GM19324 (cell line): ENCODE measurements around the gene KIAA1671.
"Not testable (repeated sequence)": the region's sequence is repeated elsewhere in the genome, so short reads cannot be mapped to it uniquely, and the experiment has no call there.

ENCODE experiments used
- ATAC-seq: cut with Tn5 transposase; IDR thresholded peaks from one replicate; pipeline ENCODE4 v1.9.1; 2021; ENCODE audit warnings: mild to moderate bottlenecking, moderate library complexity; ENCODE audit not compliant: unreplicated experiment, low FRiP score

KIAA1671 gene

DNA sequence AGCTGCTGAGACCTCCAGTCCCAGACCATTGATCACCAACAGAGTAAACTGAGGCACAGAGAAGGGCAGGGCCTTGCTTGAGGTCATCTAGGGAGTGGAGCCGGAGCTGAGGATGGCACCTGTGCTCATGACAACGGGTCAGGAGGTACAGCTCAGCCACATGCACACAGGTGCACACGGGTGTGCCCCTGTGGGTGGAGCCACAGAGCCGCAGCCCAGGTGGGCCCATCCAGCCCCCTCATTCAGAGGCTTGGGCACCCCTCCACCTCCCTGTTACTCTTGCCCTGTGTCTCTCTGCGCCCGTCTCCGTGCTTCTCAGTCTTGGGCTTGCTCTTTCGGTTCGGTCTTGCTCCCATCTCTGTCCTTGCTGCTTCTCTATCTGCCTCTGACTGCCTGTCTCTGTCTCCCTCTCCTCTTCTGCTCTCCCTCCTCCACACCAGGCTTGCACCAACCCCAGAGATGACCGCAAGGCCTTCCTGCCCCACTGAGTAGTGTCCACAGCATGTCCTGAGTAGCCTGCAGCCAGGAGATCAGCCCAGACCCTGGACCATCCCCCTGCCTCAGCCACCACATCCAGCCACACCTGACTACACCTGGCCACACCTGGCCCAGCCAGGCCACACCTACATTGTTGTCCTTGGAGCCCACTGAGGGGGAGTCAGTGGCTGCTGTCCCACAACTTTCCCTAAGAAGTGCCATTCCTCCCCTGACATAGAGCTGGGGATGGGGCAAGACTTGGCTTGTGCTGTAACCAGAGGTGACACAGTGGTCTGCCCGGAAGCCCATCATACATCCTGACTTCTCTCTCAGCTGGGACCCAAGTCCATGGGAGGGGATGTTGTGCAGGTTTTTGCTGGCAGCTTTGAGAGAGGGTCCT, 207.8 kb downstream of the KIAA1671 start:
- ATAC-seq: no peak

DNA sequence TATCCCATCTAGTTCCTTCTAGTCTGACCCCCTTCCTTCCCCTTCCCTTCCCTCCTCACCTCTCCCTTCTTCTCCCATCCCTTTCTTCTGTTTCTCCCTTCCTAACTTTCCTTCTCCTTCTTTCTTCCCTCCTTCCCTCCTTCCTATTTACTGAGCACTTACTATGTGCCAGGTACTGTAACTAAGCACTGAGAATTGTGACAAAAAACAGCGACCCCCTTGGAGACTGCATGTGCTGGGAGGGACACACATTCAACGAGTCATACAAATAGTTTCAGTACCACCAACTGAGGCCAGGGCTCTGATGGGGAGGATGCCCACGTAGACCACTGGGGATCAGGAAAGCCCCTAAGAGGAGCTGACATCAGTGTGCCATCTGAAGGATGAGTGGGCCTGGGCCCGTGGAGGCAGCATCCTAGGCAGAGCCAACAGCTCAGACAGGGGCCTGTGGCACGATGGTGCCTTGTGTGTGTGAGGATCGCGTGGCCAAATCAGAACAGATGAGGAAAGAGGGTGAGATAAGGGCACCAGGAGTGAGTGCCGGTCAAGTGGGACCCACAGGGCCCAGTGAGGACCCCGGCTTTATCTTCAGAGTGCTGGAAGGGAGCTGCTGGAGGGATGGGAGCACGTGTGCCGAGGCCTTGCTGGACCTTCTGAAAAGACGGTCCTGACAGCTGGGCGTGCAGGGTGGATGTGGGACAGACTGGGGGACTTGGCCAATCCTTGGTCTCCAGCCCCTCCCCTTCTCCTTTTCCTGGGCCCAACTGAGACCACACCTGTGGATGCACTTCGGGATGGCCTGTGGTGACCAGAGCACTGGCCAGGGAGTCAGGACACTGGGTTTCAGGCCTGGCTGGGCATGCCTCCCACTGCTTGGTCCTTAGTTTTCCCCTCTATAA, 208.8 kb downstream of the KIAA1671 start:
- ATAC-seq: no peak

DNA sequence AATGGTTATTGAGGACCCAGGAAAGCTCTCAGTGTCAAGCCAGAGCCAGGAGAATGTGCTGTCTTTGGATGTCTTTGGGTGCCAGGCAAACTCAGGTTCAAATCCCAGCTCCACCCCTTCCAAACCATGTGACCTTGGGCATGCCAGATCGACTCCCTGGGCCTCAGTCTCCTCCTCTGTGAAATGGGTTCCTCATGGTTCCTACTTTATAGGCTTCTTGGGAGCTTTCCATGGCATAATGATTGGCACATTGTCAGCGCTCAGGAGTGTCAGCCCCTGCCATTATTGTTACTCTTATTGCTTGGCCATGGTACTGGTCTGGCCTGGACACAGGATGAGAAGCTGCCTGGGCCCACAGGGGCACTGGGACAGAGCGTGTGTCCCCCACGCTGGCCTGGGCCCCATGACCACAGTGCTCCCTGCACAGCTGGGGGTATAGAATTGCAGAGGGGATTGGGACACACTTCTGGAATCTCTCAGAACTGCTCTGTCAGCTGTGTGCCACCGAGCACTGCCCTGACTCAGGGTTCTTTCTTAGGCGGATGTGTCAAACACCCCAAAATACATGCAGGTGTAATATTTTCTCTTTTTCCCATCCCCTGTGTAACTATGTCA, 209.5 kb downstream of the KIAA1671 start:
- ATAC-seq: no peak

DNA sequence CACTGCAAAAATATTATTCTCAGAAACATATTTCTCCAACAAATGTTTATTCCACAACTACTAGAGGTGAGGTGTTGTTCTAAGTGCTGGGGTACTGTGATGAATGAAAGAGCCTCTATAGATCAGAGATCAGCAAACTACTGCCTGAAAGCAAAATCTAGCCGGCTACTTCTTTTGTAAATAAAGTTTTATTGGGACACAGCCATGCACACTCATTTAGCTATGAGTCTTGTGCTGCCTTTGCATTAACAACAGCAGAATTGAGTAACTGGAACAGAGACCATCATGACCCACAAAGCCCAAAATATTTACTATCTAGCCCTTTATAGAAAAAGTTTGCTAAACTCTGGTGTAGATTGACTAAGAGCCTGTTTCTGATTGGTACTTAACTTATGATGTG, 210.0 kb downstream of the KIAA1671 start:
- ATAC-seq: no peak

DNA sequence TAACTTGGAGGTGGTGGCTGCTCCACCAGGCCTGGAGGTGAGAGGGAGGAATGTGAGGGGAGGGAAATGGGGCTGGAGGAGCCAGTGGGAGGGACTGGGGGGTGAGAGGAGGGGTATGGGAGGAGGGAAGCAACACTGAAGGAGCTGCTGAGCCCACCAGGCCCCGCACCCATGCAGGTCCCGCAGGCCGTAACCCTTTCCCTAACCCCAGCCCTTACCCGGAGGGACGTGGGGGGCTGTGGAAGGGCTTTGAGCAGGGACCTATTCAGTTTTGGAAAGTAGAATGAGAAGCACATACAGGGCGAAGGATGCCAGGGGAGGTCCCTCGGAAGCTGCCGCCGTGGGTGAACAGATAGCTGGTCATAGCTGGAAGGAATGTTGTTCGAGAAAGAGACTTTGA, 213.3 kb downstream of the KIAA1671 start:
- ATAC-seq: no peak

DNA sequence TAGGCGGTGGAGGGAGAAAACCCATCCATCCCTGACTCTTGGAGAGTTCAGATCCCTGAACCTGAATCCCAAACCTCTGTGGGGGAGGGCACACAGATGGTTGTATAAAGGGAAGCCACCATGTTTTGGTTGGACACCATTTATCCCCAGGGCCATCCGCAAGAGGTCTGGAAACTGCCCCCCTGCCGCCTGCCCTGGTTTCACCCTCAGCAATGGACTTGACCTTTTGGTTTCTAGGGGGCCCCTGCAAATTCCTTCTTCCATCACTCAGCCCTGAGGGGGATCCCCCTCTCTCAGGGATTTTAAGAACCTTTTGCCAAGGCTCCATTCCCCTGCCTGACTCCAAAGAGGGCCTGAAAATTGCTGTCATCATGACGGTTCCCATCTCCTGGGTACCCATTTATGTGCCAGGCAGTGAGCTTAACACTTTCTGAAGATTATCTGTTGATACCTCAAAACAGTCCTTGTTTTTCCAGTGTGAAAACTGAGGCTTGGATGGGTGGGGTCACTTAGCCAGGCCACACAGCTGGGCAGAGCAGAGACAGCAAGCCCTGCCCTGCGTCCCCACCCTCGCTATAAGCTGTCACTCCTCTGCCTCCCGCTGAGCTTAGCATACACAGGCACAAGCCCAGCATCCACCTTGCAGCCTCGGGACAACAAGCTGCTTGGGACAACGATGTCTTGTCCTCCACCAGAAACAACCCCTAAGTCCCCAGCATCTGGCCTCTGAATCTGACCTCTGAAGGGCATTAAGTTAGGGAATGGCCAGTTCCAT, 213.9 kb downstream of the KIAA1671 start:
- no peak for ATAC-seq

DNA sequence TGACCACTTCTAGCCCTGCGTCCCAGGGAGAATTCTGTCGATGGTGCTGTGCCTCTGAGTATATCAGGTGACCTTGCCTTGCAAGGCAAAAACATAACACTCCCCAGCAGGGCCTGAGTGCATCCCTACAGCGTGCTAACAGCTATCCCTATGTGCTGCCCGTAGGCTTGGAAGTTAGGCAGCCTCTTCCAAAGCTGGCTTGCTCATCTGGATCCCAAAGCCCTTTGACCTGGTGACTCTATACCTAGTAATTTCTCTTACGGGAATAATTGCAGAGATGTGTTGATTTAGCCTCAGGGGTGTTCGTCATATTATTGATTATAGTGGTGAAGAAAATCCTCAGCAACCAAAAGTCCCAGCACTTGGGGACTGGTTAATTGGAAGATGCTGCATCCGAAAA, 214.6 kb downstream of the KIAA1671 start:
- ATAC-seq: no peak

DNA sequence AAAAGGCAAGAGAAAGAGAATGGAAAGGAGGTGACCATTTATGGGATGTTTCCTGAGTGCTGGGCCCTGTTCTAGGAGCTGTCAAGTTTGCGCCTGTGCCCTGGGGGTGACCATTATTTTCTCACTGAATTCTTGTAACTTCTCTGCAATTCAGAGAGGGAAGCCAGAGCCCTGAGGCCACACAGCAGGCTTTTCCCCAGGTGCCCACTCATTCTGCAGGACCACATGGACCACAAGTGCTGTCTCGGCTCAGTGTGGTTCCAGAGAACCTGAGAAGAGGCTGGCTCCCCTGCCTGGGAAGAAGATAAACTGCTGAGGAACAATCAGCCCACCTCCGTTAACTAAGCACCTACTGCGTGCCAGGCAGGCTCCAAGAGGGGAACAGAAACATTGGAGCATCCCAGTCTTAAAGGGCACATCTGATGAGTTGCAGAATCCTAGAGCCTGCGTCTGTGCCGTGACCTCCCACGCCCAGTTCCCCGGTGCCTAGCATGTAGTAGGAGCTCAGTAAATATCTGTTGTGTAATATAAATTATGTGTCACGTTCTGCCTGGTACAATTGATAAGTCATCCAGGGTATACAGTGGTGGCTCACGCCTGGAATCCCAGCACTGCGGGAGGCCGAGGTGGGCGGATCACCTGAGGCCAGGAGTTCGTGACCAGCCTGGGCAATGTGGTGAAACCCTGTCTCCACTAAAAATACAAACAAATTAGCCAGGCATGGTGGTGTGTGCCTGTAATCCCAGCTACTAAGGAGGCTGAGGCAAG, 215.5 kb downstream of the KIAA1671 start:
- no peak for ATAC-seq

DNA sequence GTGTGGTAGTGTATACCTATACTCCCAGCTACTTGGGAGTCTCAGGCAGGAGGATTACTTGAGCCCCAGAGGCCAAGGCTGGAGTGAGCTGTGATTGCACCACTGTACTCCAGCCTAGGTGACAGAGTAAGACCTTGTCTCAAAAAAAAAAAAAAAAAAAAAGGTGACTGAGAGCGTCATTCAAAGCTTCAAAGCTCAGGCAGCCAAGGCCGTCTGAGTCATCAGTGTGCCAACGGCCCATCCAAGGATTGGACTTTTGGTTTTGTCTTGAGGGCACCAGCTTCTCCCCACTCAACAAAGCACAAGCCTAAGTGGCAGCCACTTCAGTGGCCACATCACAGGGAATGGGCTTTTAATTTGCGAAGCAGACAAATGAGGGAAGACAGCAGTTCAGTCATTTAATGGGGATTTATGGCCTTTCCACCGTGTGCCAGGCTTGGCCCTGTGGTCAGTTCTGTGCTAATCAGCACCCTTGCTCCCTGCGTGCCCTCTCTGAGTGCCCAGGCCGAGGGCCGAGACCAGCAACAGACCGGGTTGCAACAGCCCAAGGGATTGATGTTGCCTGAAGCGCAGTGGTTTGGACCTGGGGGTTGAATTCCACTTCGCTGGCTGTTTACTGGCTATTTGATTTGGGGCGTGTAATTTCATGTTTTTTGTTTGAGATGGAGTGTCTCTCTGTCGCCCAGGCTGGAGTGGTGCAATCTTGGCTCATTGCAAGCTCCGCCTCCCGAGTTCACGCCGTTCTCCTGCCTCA, 216.9 kb downstream of the KIAA1671 start:
- ATAC-seq: no peak

DNA sequence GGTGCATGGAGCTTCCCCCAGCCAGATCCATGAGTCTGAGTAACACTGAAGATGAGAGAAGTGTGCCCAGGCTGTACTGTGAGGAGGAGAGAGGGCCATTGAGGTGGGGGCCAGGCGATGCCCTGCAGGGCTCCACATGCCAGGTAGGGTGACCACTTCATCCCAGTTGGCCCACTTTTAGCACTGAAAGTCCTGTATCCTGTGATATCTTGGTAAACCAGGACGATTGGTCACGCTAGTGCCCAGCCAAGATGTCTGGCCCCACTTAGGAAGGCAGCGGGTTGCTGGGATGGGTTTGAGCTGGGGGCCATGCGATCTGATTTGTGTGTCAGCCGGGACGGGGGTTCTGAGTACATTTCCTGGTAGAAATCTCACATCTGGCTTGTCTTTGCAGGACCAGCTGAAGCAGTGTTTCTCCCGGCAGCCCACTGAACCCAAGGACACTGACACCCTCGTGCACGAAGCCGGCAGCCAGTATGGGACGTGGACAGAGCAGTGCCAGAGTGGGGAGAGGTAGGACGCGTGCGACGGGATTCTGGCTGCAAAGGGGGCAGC, 218.0 kb downstream of the KIAA1671 start:
- no peak for ATAC-seq

DNA sequence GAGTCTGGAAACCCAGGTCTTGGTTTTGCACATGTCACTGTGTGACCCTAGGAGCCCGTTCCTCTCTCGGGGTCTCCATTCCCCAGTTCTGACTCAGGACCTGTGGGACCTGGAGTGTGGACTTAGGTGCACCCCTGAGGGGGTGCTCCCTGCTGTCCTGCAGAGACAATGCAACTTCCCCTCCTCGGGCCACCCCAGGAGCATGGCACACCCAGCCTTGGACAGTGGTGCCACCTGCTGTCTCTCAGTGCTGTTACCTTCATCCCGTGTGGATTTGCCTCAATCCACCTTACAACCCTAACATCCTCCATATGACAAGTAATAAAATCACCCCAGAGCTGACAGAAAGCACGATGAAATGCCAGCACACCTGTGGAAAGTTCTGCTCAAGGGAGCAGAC, 219.6 kb downstream of the KIAA1671 start:
- ATAC-seq: no peak

DNA sequence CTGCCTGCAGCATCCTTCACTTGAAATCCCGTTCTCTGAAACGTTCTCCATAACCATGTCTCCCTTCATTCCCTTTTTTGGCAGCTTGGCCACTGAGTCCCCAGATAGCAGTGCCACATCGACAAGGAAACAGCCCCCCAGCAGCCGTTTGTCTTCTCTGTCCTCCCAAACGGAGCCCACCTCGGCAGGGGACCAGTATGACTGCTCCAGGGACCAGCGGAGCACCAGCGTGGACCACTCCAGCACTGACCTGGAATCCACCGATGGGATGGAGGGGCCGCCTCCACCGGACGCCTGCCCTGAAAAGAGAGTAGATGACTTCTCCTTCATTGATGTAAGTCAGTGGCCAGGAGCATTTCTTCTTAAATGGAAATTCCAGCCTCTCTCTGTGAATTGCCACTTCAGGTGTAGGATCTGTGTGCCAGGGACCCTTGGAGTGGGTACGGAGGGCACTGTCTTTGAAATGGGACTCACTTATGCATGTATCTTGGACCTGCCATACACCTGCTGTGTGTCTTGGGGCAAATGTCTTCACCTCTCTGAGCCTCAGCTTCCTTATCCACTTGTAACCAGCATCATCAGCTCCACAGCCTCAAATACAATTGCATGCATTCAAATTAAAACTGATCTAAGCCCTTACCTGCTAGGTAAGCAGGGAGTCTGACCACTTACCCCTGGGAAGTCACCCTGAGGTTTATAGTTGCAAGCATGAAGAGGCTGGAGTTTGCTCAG, 221.8 kb downstream of the KIAA1671 start:
- ATAC-seq: no peak

DNA sequence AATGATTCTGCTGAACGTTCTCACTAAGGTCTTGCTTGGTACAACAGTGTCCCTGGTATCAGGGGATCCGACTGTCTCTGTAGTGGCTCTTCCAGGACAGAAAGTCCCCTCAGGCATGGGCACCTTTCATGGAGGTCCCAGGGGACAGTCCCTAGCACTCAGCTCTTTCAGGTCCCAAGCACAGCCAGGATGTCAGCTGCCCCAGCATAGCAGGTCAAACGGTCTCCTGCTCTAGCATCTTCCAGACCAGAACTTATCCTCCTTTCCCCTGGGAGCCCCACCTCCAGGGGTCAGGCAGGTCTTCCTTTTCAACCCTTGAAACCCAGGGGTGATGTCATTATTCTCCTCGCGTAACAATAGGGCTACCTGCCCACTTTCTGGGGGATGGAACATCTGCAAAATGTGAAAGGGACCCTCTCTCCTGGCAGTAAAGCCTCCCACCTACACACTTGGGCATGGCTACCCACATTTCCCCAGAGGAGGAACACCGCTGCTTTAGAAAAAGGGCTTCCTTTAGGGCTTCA, 222.4 kb downstream of the KIAA1671 start:
- ATAC-seq: no peak

DNA sequence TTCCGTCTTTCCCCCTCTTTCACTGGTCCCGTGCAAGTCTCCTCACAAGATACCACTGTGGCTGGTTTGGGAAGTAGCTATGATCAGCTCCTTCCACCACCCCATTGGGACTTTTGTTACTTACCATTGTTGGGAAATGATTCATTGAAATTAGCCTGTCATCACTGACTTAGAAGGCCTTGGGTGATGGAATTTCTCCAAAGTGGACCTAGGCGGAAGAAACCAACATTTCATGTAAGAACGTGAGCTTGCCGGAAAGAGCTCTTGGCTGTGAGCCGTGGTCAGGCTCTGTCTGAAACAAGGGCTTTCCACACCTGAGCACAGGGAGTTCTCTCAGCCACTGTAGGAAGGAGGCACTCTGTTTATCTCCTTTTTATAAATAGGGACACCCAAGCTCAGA, 223.7 kb downstream of the KIAA1671 start:
- ATAC-seq: no peak

DNA sequence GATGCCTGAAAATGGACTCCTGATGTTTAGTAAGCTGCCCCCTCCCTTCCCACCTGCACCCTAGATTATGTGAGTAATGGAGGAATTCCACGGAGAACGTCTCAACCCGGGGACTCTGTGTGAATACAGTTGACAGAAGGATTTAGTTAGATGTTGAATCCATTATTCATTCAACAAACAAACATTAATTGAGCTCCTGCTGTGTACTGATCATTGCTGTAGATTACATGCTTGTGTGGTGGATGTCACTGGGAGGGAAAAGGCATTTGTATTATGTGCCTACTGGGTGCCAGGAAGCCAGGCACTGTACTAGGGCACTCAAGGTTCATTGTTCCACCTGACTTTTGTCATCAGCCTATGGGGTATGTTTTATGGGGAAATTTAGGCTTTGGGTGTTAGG, 224.3 kb downstream of the KIAA1671 start:
- ATAC-seq: no peak

DNA sequence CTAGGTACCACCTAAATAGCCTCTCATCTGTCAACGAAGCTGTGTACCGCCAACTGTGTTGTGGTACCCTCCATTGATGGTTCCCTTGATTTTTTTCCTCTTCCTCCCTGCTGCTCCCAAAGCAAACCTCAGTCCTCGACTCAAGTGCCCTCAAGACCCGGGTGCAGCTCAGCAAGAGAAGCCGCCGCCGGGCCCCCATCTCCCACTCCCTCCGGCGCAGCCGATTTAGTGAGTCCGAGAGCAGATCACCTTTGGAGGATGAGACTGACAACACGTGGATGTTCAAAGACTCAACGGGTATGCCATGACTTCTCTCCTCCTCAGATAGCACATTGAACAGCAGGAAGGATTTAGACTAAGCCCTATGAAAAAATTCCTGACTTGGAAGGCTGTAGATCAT, 224.7 kb downstream of the KIAA1671 start:
- no peak for ATAC-seq

DNA sequence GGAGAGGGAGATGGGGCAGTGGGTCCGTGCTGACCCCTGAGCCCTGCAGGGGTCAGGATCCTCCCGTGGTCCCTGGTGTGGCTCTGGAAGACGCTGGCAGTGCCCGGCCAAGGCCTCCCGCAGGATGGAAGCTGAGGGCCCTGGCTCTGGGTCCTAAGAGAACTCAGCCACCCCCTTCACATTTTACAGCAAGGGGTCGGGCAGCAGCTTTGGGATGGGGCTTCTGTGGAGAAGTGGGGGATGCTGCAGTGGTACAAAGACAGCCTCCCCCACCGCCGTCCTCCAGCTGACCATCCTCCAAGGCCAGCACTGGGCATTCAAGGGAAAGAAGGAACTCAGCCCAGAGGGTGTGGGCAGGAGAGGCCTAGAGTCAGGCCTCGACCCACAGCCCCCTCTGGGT, 225.4 kb downstream of the KIAA1671 start:
- ATAC-seq: no peak

DNA sequence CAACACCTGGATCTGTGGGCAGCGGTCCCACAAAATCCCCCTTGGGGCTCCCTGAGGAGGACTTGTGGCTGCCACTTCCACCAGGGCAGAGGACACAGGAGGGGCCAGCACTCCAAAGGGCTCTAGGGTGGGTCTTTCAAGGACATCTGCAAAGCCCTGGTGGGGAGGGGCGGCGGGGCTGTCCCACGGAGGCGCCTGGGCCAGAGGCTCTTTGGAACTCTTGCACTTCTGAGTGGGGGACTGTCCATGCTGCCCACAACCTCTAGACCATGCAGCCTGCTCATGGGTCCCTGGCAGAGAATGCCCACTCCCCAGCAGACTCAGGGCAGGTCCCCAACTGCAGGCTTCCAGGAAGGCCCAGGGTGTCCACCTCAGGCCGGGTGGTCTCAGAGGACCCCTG, 225.8 kb downstream of the KIAA1671 start:
- not testable (repeated sequence) for ATAC-seq
